GM12878 (cell line): ENCODE data around the gene CHRDL2. TPM values are rescaled to one million over a fixed set of nuclear protein-coding genes. Genes with fewer than 3 reads are reported as not detected.

ENCODE experiments used
- ATAC-seq: fragments of 200-7000 bp; cut with Tn5 transposase; 3 replicates; pipeline ENCODE4 v1.9.1; 2020; ENCODE audit warnings: mild to moderate bottlenecking, moderate library complexity
- BruUV-seq: library from RNA; stranded (reverse); fragments of 400-500 nt; replicated peaks from 2 replicates; lab custom pipeline; 2021; lab: Mats Ljungman, UMichigan
- CTCF ChIA-PET: fragments of 300-600 bp; sonication (Branson Sonifier 250); formaldehyde crosslinking; extraction: SDS; loops from one replicate; lab custom pipeline; 2021; ENCODE audit warnings: inconsistent platforms; lab: Yijun Ruan, JAX
- POLR2A ChIA-PET: fragments of 350-600 bp; formaldehyde crosslinking; extraction: SDS; loops from one replicate; lab custom pipeline; 2021; ENCODE audit warnings: inconsistent platforms; lab: Charles Lee
- RAD21 ChIA-PET: fragments of 300-600 bp; sonication (Branson Sonifier 250); formaldehyde crosslinking; loops from one replicate; lab custom pipeline; 2023; ENCODE audit warnings: antibody characterized with exemption; ENCODE audit not compliant: unreplicated experiment; lab: Charles Lee
- SMC1A ChIA-PET: fragments of 300-600 bp; sonication (Branson Sonifier 250); formaldehyde crosslinking; loops from one replicate; lab custom pipeline; 2023; ENCODE audit not compliant: unreplicated experiment, uncharacterized antibody; lab: Charles Lee
- DNase-seq: peaks from one replicate; pipeline ENCODE4 v3.0.0-alpha.2; 2011; ENCODE audit warnings: low read depth, low spot score
- FAIRE-seq: peaks from 3 replicates; lab custom pipeline; 2011; peaks lifted over from hg19 to GRCh38; lab: Jason Lieb, UNC
- H2AFZ ChIP-seq: 2 replicates; pipeline ENCODE4 v1.6.0; 2011; ENCODE audit warnings: low read depth, low read length, control low read depth; ENCODE audit not compliant: control insufficient read depth
- H3K27ac ChIP-seq: 2 replicates; pipeline ENCODE4 v1.5.1; 2011; ENCODE audit warnings: control low read depth; ENCODE audit not compliant: control insufficient read depth, insufficient read depth
- H3K27me3 ChIP-seq, 2 experiments: replicated peaks in 1 of 2; 2 replicates each; pipeline versions ENCODE4 v1.6.0 to v1.6.1; 2011; ENCODE audit warnings: low read length in 1 of 2; ENCODE audit not compliant: control insufficient read depth in 2 of 2, insufficient read depth in 2 of 2
- H3K36me3 ChIP-seq, 2 experiments: 2 replicates each; pipeline ENCODE4 v1.5.1; 2011; ENCODE audit warnings: low read length in 1 of 2; ENCODE audit not compliant: control insufficient read depth in 2 of 2, insufficient read depth in 2 of 2
- H3K4me1 ChIP-seq: 2 replicates; pipeline ENCODE4 v1.6.1; 2011; ENCODE audit warnings: mild to moderate bottlenecking, low read length, moderate library complexity, mixed read lengths; ENCODE audit not compliant: control insufficient read depth, insufficient read depth
- H3K4me2 ChIP-seq: 2 replicates; pipeline ENCODE4 v1.6.0; 2011; ENCODE audit warnings: control low read depth; ENCODE audit not compliant: control insufficient read depth, insufficient read depth
- H3K4me3 ChIP-seq: fragments of 200-600 bp; sonication (generic); 2 replicates; pipeline ENCODE4 v1.5.1; 2016
- H3K79me2 ChIP-seq: 2 replicates; pipeline ENCODE4 v1.6.0; 2011; ENCODE audit warnings: low read length; ENCODE audit not compliant: control insufficient read depth, insufficient read depth
- H3K9ac ChIP-seq: 2 replicates; pipeline ENCODE4 v1.8.0; 2011; ENCODE audit warnings: low read length, control low read depth, mixed read lengths; ENCODE audit not compliant: control insufficient read depth, insufficient read depth
- H3K9me3 ChIP-seq: replicated peaks from 3 replicates; pipeline ENCODE4 v1.5.1; 2011; ENCODE audit warnings: mild to moderate bottlenecking, low read length; ENCODE audit not compliant: control insufficient read depth, insufficient read depth
- H4K20me1 ChIP-seq: 2 replicates; pipeline ENCODE4 v1.6.0; 2011; ENCODE audit not compliant: control insufficient read depth, insufficient read depth
- BCL3 ChIP-seq: IDR thresholded peaks from 2 replicates; pipeline ENCODE4 v1.6.1; 2011; ENCODE audit warnings: borderline replicate concordance, low read depth, mild to moderate bottlenecking, moderate library complexity, low read length; ENCODE audit not compliant: insufficient read depth, poor library complexity, severe bottlenecking
- CHD4 ChIP-seq: fragments of 200-600 bp; sonication (generic); IDR thresholded peaks from 2 replicates; pipeline ENCODE4 v1.6.1; 2016; ENCODE audit warnings: mild to moderate bottlenecking
- DPF2 ChIP-seq: fragments of 450-650 bp; IDR thresholded peaks from 2 replicates; pipeline ENCODE4 v1.6.1; 2017; ENCODE audit warnings: mild to moderate bottlenecking
- EZH2 ChIP-seq: IDR thresholded peaks from 2 replicates; pipeline ENCODE4 v1.6.1; 2012; ENCODE audit warnings: low read depth, mild to moderate bottlenecking, control low read depth, inconsistent platforms, low read length, borderline replicate concordance; ENCODE audit not compliant: control insufficient read depth
- FOXK2 ChIP-seq: fragments of 450-650 bp; IDR thresholded peaks from 2 replicates; pipeline ENCODE4 v1.6.1; 2017; ENCODE audit warnings: mild to moderate bottlenecking, moderate library complexity
- KDM1A ChIP-seq: fragments of 200-600 bp; sonication (generic); IDR thresholded peaks from 2 replicates; pipeline ENCODE4 v1.6.1; 2016; ENCODE audit warnings: borderline replicate concordance
- MAX ChIP-seq: IDR thresholded peaks from 2 replicates; pipeline ENCODE4 v1.6.1; 2012; ENCODE audit warnings: low read depth, low read length, improper control_type of control experiment
- MYC ChIP-seq: IDR thresholded peaks from 2 replicates; pipeline ENCODE4 v1.6.1; 2011; ENCODE audit warnings: mild to moderate bottlenecking, low read length, moderate library complexity, inconsistent platforms; ENCODE audit not compliant: insufficient read depth, insufficient replicate concordance, insufficient read length, severe bottlenecking
- NBN ChIP-seq: fragments of 450-650 bp; IDR thresholded peaks from 2 replicates; pipeline ENCODE4 v1.6.1; 2016
- NFXL1 ChIP-seq: fragments of 450-650 bp; IDR thresholded peaks from 2 replicates; pipeline ENCODE4 v1.6.1; 2017; ENCODE audit warnings: antibody characterized with exemption, mild to moderate bottlenecking, borderline replicate concordance
- NFYA ChIP-seq: IDR thresholded peaks from 2 replicates; pipeline ENCODE4 v1.6.1; 2011; ENCODE audit warnings: low read depth, mild to moderate bottlenecking, low read length, improper control_type of control experiment, borderline replicate concordance
- NFYB ChIP-seq: IDR thresholded peaks from 2 replicates; pipeline ENCODE4 v1.6.1; 2011; ENCODE audit warnings: low read depth, mild to moderate bottlenecking, low read length, improper control_type of control experiment, moderate library complexity; ENCODE audit not compliant: insufficient read depth
- RAD51 ChIP-seq: fragments of 450-650 bp; IDR thresholded peaks from 2 replicates; pipeline ENCODE4 v1.6.1; 2016; ENCODE audit warnings: moderate library complexity, mild to moderate bottlenecking, inconsistent platforms
- RBBP5 ChIP-seq: fragments of 200-600 bp; sonication (generic); conservative IDR thresholded peaks from 2 replicates; pipeline ENCODE4 v1.6.1; 2016
- SMARCA5 ChIP-seq: fragments of 450-650 bp; IDR thresholded peaks from 2 replicates; pipeline ENCODE4 v1.6.1; 2017; ENCODE audit warnings: mild to moderate bottlenecking
- SUPT20H ChIP-seq: IDR thresholded peaks from 2 replicates; pipeline ENCODE4 v1.6.1; 2011; ENCODE audit warnings: low read depth, mild to moderate bottlenecking, low read length, moderate library complexity, borderline replicate concordance; ENCODE audit not compliant: control insufficient read depth
- WGBS: methylation state at CpG from one replicate; pipeline ENCODE4 v1.1.6; 2016; ENCODE audit warnings: low lambda C conversion rate; ENCODE audit not compliant: insufficient replicate concordance, insufficient coverage; ENCODE audit errors: missing lambda C conversion rate; 5-methylcytosine and 5-hydroxymethylcytosine counted together
- in situ Hi-C: fragments of 300-500 bp; cut with MboI; formaldehyde crosslinking; loops from 9 replicates; pipeline ENCODE4 v1.14.3; 2018; ENCODE audit warnings: mixed read lengths
- intact Hi-C: fragments of 100-400 bp; cut with micrococcal nuclease; formaldehyde crosslinking; loops from one replicate; pipeline ENCODE4 v1.14.2; 2022; ENCODE audit not compliant: unreplicated experiment
- polyA plus RNA-seq, 11 experiments: library from polyadenylated mRNA; depleted of rRNA in 4 of 11; unstranded in 6 of 11; stranded (reverse) in 5 of 11; fragments of >200 nt; fragmentation: Nextera tagmentation in 4 of 11; fragmentation: Illumina TruSeq in 1 of 11; extraction: Ambion mirVana in 4 of 11; extraction: Trizol in 1 of 11; gene quantifications; 1 replicate in 1 of 11; 2 replicates in 10 of 11; pipeline versions ENCODE4 v1.2.1 to v1.2.3, GENCODE V29; 2011 to 2016; ENCODE audit warnings: inconsistent platforms in 2 of 11, missing spikeins in 2 of 11, low read depth in 1 of 11
- total RNA-seq, 4 experiments: library from RNA; depleted of rRNA in 3 of 4; stranded (reverse); fragments of >200 nt in 3 of 4; fragmentation: Illumina TruSeq in 1 of 4; extraction: Trizol in 1 of 4; gene quantifications; 2 replicates each; pipeline versions ENCODE4 v1.2.1 to v1.2.3, GENCODE V29; 2013 to 2021

The CHRDL2 gene
- total and polyA plus RNA-seq, 10 of the 15 experiments (the other 5 are each of a cell fraction or from before 2014, with no cell fraction given) = not detected

GRCh38 chr11:74696500-74696899 lies 34.7 kb downstream of the CHRDL2 start:
- WGBS = 17% methylated on average over 6 of the region's 6 CpGs
- H3K4me2 ChIP-seq = no peak overlapping the region
- no peak overlapping the region for H2AFZ ChIP-seq
- H3K9ac ChIP-seq = no peak overlapping the region
- ChIA-PET CTCF (interaction anchor here (0.7 kb wide), 1 partner anchor 29 kb away, joined by 3 read pairs; no protein-coding TSS in a partner anchor), RAD21 (no interaction called here)
- in situ Hi-C loops = no loop called here
- no peak for FAIRE-seq
- BruUV-seq = no TSS peak
- H4K20me1 ChIP-seq = no peaks in the 10 kb centered on the region; the same call in 1 of the 2 replicates
- H3K36me3 ChIP-seq = no peaks in the 10 kb centered on the region
- TF ChIP-seq EZH2 (no peak), SUPT20H (no peak), NFYB (no peak), SMARCA5 (no peak), NFXL1 (no peak), KDM1A (no peak)
- TF ChIP-seq, all 136 proteins: peak for 0
- Histone ChIP-seq H3K27me3 (peaks cover 0 to 3% of the 10 kb centered on the region in 2 experiments; a peak in 1 of 4 replicates), H3K27ac (no peak overlapping the region), H3K79me2 (no peaks in the 10 kb centered on the region), H3K4me3 (no peak overlapping the region), H3K4me1 (no peaks in the 10 kb centered on the region; the same call in 1 of the 2 replicates), H3K9me3 (no peaks in the 10 kb centered on the region)
- no peak for DNase-seq
- SMC1A ChIA-PET = no interaction called here
- no peak for ATAC-seq
- intact Hi-C loops = no loop called here
- POLR2A ChIA-PET = no interaction called here

- no peaks in the 10 kb centered on the region for H3K79me2 ChIP-seq
- no peak overlapping the region for H3K4me2 ChIP-seq
- H3K4me3 ChIP-seq = no peak overlapping the region
- no peaks in the 10 kb centered on the region; the same call in 1 of the 2 replicates for H4K20me1 ChIP-seq
- SMC1A ChIA-PET = no interaction called here
- RAD21 ChIA-PET = no interaction called here
- in situ Hi-C loops (no loop called here), intact Hi-C loops (no loop called here)
- POLR2A ChIA-PET = no interaction called here
- DNase-seq = no peak
- H3K4me1 ChIP-seq = no peaks in the 10 kb centered on the region; the same call in 1 of the 2 replicates
- peaks cover 0 to 3% of the 10 kb centered on the region in 2 experiments; a peak in 1 of 4 replicates for H3K27me3 ChIP-seq
- H3K9ac ChIP-seq = no peak overlapping the region
- ATAC-seq = no peak
- FAIRE-seq = no peak
- H3K9me3 ChIP-seq = no peaks in the 10 kb centered on the region
- no peaks in the 10 kb centered on the region for H3K36me3 ChIP-seq
- CTCF ChIA-PET = interaction anchor here (0.8 to 1.0 kb wide), 2 partner anchors 44 to 243 kb away, joined by 3 to 4 read pairs; no protein-coding TSS in a partner anchor
- BruUV-seq = no TSS peak
- no peak overlapping the region for H3K27ac ChIP-seq
- WGBS = 41% methylated on average over 11 of the region's 11 CpGs
- H2AFZ ChIP-seq = no peak overlapping the region
- TF ChIP-seq RBBP5 (no peak), EZH2 (no peak), BCL3 (no peak), RAD51 (no peak), NFYB (no peak), CHD4 (no peak), MAX (no peak), SUPT20H (no peak), NFYA (no peak), FOXK2 (no peak), DPF2 (no peak), MYC (no peak), NBN (no peak)
These were observed 35.4 kb downstream of the CHRDL2 start for GRCh38 chr11:74695705-74696280.
